Measurements from ENCODE around the gene PHF20. TPM values are rescaled to one million over a fixed set of nuclear protein-coding genes. Genes with fewer than 3 reads are reported as not detected.
"Not testable (repeated sequence)": the region's sequence is repeated elsewhere in the genome, so short reads cannot be mapped to it uniquely, and the experiment has no call there.

Gene PHF20
- total and polyA plus RNA-seq, 2 donors (not counting 3 experiments of a cell fraction or from before 2014, with no cell fraction given) = 25.0 to 45.8 TPM

DNA sequence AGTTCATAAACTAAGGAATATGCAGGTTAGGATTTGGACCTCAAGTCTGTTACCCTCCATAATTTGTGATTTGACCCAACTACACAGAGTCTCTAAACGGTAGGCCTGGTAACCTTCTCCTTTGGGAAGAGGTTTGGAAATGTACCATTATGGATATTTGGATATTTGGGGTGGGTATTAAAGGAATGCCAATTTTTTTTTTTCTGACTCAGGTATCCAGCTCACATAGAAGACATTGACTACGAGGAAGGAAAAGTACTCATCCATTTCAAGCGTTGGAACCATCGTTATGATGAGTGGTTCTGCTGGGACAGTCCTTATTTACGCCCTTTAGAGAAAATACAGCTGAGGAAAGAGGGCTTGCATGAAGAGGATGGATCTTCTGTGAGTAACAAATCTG lies 70.5 kb downstream of the PHF20 start:
- TF ChIP-seq MYC (IDR thresholded peaks at IDR 0.05; ENCODE audit: low read depth, low read length) (no peak), EZH2 (IDR thresholded peaks at IDR 0.05; ENCODE audit: borderline replicate concordance, low read depth, low read length, severe bottlenecking) (no peak), POLR2AphosphoS5 (IDR thresholded peaks at IDR 0.05; ENCODE audit: insufficient read depth, low read depth, low read length) (no peak), JUN (IDR thresholded peaks at IDR 0.05; ENCODE audit: borderline replicate concordance, insufficient read depth, insufficient read length, low read depth) (no peak), MAX (IDR thresholded peaks at IDR 0.05; ENCODE audit: insufficient read depth, insufficient read length) (no peak), GATA2 (IDR thresholded peaks at IDR 0.05; ENCODE audit: insufficient read depth, insufficient read length, low read depth, low read length) (no peak), FOS (IDR thresholded peaks at IDR 0.05; ENCODE audit: borderline replicate concordance, insufficient read depth, low read length) (no peak)
- TF ChIP-seq, protein P1, sequence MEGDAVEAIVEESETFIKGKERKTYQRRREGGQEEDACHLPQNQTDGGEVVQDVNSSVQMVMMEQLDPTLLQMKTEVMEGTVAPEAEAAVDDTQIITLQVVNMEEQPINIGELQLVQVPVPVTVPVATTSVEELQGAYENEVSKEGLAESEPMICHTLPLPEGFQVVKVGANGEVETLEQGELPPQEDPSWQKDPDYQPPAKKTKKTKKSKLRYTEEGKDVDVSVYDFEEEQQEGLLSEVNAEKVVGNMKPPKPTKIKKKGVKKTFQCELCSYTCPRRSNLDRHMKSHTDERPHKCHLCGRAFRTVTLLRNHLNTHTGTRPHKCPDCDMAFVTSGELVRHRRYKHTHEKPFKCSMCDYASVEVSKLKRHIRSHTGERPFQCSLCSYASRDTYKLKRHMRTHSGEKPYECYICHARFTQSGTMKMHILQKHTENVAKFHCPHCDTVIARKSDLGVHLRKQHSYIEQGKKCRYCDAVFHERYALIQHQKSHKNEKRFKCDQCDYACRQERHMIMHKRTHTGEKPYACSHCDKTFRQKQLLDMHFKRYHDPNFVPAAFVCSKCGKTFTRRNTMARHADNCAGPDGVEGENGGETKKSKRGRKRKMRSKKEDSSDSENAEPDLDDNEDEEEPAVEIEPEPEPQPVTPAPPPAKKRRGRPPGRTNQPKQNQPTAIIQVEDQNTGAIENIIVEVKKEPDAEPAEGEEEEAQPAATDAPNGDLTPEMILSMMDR (IDR thresholded peaks at IDR 0.05; ENCODE audit: extremely low read depth in 1 of 2, insufficient read depth in 1 of 2, low read depth in 1 of 2, low read length in 2 of 2) = no peak
- ChIA-PET CTCF (no interaction called here), POLR2A (no interaction called here)
- no peak for DNase-seq (ENCODE audit: low read depth, low spot score)
- Histone ChIP-seq H4K20me1 (replicated peaks; ENCODE audit: control insufficient read depth, extremely low read depth, insufficient read depth, low read length) (no peaks in the 10 kb centered on the region), H3K4me2 (ENCODE audit: insufficient read depth, low read length) (no peak overlapping the region), H3K4me3 (replicated peaks in 1 of 3; ENCODE audit: insufficient read depth in 1 of 3, low read depth in 1 of 3, low read length in 3 of 3) (no peak overlapping the region), H3K9me1 (replicated peaks; ENCODE audit: control insufficient read depth, extremely low read depth, insufficient read depth, low read length) (no peaks in the 10 kb centered on the region), H3K27ac (ENCODE audit: insufficient read depth, low read depth, low read length) (no peak overlapping the region), H3K9ac (replicated peaks; ENCODE audit: extremely low read depth, insufficient read depth, low read length) (no peak overlapping the region), H3K9me3 (replicated peaks; ENCODE audit: control insufficient read depth, insufficient read depth, low read length) (no peaks in the 10 kb centered on the region), H3K36me3 (ENCODE audit: control insufficient read depth in 2 of 2, extremely low read depth in 1 of 2, insufficient read depth in 2 of 2, low read length in 2 of 2) (peaks cover 5% of the 10 kb centered on the region in 2 experiments), H3K79me2 (ENCODE audit: control insufficient read depth, insufficient read depth, low read length) (peaks cover 3% of the 10 kb centered on the region), H3K4me1 (ENCODE audit: control insufficient read depth, extremely low read depth, insufficient read depth, low read length) (no peaks in the 10 kb centered on the region), H2AFZ (ENCODE audit: low read depth, low read length) (no peak overlapping the region), H3K27me3 (ENCODE audit: control insufficient read depth in 2 of 2, insufficient read depth in 2 of 2, low read length in 2 of 2) (no peaks in the 10 kb centered on the region)
- intact Hi-C loops (cut with micrococcal nuclease) = no loop called here
- FAIRE-seq = no peak
- no TSS peak for BruUV-seq (replicated peaks)
- dilution Hi-C loops (cut with MboI; ENCODE audit: extremely low pct_ligation_motif_present, low sequenced_read_pairs) = no loop called here

- intact Hi-C loops (cut with micrococcal nuclease); dilution Hi-C loops (cut with MboI; ENCODE audit: extremely low pct_ligation_motif_present, low sequenced_read_pairs); FAIRE-seq; H3K9me1 ChIP-seq (replicated peaks; ENCODE audit: control insufficient read depth, extremely low read depth, insufficient read depth, low read length); H2AFZ ChIP-seq (ENCODE audit: low read depth, low read length); H3K4me1 ChIP-seq (ENCODE audit: control insufficient read depth, extremely low read depth, insufficient read depth, low read length); H3K27ac ChIP-seq (ENCODE audit: insufficient read depth, low read depth, low read length); H3K4me2 ChIP-seq (ENCODE audit: insufficient read depth, low read length); H3K79me2 ChIP-seq (ENCODE audit: control insufficient read depth, insufficient read depth, low read length); H3K27me3 ChIP-seq (ENCODE audit: control insufficient read depth in 2 of 2, insufficient read depth in 2 of 2, low read length in 2 of 2); H3K9me3 ChIP-seq (replicated peaks; ENCODE audit: control insufficient read depth, insufficient read depth, low read length); H3K36me3 ChIP-seq (ENCODE audit: control insufficient read depth in 2 of 2, extremely low read depth in 1 of 2, insufficient read depth in 2 of 2, low read length in 2 of 2); H3K9ac ChIP-seq (replicated peaks; ENCODE audit: extremely low read depth, insufficient read depth, low read length); H3K4me3 ChIP-seq (replicated peaks in 1 of 3; ENCODE audit: insufficient read depth in 1 of 3, low read depth in 1 of 3, low read length in 3 of 3); H4K20me1 ChIP-seq (replicated peaks; ENCODE audit: control insufficient read depth, extremely low read depth, insufficient read depth, low read length); DNase-seq (ENCODE audit: low read depth, low spot score); POLR2A ChIA-PET; BruUV-seq (replicated peaks): not testable (repeated sequence)
- CTCF ChIA-PET = interaction anchor here (0.6 to 1.7 kb wide), 5 partner anchors 10 to 48 kb away, joined by 3 to 5 read pairs (median 4); no protein-coding TSS in a partner anchor
These were observed 72.1 kb downstream of the PHF20 start for GRCh38 chr20:35843894-35844293.
